Vagina (tissue), 2 donors: ENCODE measurements around the gene NHERF2.

Source experiments
- CTCF ChIP-seq, 3 experiments: fragments of 450-650 bp in 2 of 3; fragments of 200-600 bp in 1 of 3; sonication (generic) in 1 of 3; IDR thresholded peaks; one replicate each; pipeline ENCODE4 v1.5.1; 2017 to 2019; ENCODE audit warnings: antibody characterized with exemption in 3 of 3, mild to moderate bottlenecking in 2 of 3, moderate library complexity in 2 of 3
- POLR2A ChIP-seq, 2 donors: fragments of 450-650 bp; IDR thresholded peaks; one replicate each; pipeline ENCODE4 v1.6.1; 2017; ENCODE audit warnings: antibody characterized with exemption in 2 of 2, mild to moderate bottlenecking in 2 of 2, moderate library complexity in 2 of 2

- TF ChIP-seq CTCF (IDR thresholded peaks at IDR 0.05) (no peak), POLR2A (IDR thresholded peaks at IDR 0.05) (no peak)
Measured at GRCh38 chr16:2034696-2035430, 8.2 kb downstream of the NHERF2 start.
